Ureter (tissue), 1 donor: ENCODE data around the gene HBE1. TPM values are rescaled to one million over a fixed set of nuclear protein-coding genes. Genes with fewer than 3 reads are reported as not detected.
"Not testable (repeated sequence)": the region's sequence is repeated elsewhere in the genome, so short reads cannot be mapped to it uniquely, and the experiment has no call there.

ENCODE experiments used
- DNase-seq: peaks from one replicate; pipeline ENCODE4 v3.0.0-alpha.2; 2020; ENCODE audit warnings: low spot score
- total RNA-seq: library from RNA; stranded (reverse); gene quantifications from one replicate; pipeline ENCODE4 v1.2.4, GENCODE V29; 2023
- donor health status: DM: yes; HTN: yes; CAD: no.

Gene HBE1
- total RNA-seq, 1 donor from 2014 or later: not detected

GRCh38 chr11:5285703-5286340, 16.1 kb upstream of the HBE1 start:
- DNase-seq: no peak

DNA sequence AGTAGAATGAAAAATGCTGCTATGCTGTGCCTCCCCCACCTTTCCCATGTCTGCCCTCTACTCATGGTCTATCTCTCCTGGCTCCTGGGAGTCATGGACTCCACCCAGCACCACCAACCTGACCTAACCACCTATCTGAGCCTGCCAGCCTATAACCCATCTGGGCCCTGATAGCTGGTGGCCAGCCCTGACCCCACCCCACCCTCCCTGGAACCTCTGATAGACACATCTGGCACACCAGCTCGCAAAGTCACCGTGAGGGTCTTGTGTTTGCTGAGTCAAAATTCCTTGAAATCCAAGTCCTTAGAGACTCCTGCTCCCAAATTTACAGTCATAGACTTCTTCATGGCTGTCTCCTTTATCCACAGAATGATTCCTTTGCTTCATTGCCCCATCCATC, 14.9 kb upstream of the HBE1 start:
- DNase-seq: no peak

- DNase-seq: no peak
Observed at GRCh38 chr11:5283882-5284281, 14.1 kb upstream of the HBE1 start.

DNA sequence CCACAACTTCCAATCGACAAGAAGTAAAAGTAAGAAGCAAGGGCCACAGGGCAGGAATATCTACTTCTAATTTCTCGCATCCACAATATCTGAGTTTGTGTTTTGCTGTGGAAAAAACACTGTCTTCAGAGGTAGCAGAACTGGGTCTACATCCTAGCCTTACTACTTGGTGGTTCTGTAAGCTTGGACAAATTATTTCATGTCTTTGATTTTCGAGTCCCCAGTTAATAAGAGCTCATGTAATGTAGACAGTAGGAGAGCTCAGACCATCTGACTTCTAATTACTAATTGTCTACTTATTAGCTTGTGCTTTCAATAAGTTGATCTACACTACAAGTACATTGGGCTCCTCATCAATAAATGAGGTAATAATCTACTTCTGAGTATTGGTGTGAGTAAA, 13.3 kb upstream of the HBE1 start:
- DNase-seq: no peak

- no peak for DNase-seq
Observed at GRCh38 chr11:5282628-5283027, 12.9 kb upstream of the HBE1 start.

DNA sequence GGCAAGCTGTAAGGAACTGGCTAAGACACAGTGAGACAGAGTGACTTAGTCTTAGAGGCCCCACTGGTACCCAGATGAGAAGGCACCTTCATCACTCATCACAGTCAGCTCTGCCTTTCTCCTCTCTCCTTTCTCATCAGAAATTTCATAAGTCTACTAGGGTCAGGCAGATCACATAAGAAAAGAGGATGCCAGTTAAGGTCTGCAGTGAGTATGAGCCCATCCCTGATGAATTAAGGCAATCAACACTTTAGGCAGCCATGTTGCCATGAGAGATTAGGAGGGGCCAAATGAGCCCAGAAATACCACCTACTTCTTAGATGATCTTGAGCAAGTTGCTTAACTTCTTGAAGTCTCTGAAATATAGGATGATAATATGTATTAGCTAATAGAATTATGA, 11.9 kb upstream of the HBE1 start:
- no peak for DNase-seq

GRCh38 chr11:5280582-5281102, 10.9 kb upstream of the HBE1 start:
- DNase-seq: no peak

DNA sequence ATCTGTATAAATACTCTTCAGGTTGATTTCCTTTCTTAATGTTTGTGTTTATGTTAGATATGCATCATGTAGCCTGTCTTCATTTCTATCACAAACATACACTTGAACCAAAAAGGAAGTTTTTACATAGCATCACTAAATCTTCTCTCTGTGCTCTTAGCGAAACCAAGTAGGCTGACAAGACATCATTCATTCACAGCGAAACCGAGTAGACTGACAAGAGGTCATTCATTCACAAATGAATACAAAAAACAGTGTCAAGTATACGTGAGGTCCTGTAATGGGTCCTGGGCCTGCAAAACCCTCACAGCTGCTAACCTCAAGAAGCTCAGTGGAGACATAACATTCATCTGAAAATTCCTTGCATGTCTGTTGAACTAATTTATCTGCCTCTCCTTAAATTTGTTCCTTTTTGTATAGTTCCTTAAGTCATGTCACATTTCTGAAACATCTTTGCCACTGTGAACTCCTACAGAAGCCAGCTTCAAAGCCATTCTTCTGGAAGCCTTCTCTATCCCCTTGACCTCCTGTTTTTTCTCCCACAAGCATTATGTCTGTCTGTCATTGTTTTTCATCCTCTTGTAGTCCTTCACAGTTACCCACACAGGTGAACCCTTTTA, 9.8 kb upstream of the HBE1 start:
- DNase-seq: no peak

DNA sequence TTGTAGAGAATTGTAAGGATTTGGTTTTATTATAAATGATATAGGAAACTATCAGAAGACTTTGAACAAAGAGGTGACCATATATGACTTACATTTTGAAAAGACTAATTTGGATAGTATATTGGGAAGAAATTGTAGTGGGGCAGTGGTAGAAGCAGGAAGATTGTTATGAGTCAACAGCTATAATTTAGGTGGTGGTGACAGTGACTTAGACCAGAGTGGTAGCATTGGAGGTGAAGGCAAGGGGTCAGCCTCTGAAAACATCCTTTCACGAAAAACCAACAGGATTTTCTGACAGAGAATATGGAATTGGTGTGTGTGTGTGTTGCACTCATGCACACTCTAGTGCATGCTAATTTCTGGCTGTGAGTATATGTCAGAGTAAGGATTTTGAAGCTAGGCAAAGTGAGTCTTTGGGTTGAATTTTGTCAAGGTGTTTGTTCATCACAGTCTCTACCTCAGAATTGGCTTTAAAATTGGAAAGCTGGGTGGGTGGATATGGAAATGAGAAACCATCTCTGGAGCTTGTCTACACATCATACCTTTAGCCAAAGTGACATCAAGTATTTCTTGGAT, 8.2 kb upstream of the HBE1 start:
- DNase-seq: no peak

- DNase-seq: no peak
Observed at GRCh38 chr11:5276697-5277096, 7.0 kb upstream of the HBE1 start.

- DNase-seq: no peak
Observed at GRCh38 chr11:5275369-5276110, 5.8 kb upstream of the HBE1 start.

GRCh38 chr11:5274395-5274794, 4.7 kb upstream of the HBE1 start:
- DNase-seq: no peak

- no peak for DNase-seq
Observed at GRCh38 chr11:5272395-5273017, 2.8 kb upstream of the HBE1 start.

DNA sequence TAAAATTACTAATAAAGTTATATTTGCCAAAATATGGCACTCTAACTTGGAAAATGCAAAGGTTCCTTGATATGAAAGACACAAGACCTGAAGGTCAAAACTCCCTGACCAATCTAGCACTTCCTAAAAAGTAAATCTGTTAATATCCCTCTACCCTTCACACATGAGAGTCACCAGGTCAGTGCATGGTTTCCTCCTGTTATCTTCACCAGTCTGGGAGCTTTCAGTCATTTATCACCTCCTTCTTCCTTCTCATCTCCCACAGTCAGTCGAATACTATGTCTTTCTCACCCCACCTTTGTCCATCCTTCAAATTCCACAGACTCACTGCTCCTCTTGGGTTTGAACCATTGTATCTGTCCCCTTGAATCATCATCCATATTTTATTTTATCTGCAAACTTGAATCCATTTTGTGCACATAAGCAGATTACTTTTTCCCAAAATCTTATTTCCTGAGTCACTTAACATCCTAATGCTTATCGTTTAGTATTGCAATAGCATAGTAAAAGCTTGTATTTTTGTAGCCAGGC, 2.6 kb downstream of the HBE1 start:
- DNase-seq: no peak

DNA sequence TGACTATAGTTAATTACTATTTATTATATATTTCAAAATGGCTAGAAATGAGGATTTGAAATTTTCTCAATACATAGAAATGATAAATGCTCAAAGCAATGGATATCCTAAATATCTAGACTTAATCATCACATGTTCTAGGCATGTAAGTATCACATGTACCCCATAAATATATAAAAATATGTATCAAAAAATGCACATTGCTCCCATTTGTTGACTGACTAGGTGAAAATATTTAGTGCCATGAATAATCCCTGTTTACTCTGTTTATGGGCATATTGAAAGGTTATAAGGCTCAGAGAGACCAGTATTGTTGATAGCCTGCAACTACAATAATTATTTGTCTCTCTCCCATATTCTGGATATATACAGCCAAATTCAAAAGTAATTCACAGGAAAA, 3.1 kb downstream of the HBE1 start:
- DNase-seq: no peak

DNA sequence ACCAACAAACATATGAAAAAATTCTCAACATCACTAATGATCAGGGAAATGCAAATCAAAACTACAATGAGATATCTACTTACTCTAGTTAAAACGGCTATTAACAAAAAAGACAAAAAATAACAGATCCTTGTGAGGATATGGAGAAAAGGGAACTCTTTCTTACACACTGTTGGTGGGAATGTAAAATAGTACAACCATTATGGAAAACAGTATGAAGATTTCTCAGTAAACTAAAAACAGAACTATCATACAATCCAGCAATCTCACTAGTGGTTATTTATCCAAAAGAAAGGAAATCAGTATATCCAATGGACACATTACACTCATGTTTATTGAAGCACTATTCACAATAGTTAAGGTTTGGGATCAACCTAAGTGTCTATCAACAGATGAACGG, 3.9 kb downstream of the HBE1 start:
- DNase-seq: no peak

- DNase-seq: no peak
Observed at GRCh38 chr11:5258543-5259262, 11.0 kb downstream of the HBE1 start.

DNA sequence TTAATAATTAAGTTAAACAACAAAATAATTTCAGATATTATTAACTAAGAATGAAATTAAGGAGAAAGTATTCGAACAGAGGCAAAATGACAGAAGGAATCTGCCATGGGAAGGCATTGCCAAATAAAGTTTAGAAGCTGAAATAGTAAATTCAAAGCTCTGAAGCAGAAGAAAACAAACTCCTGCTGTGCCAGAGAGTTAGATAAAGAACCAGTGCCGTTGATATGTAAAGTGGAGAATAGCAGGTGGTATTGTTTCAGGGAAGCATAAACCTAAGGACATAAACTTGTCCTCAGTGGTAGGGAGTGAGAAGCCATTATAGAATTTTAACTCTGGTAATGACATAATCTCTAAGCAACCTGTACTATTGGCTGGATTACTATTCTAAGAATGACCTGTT, 12.4 kb downstream of the HBE1 start:
- no peak for DNase-seq

- not testable (repeated sequence) for DNase-seq
Observed at GRCh38 chr11:5254646-5255413, 14.9 kb downstream of the HBE1 start, which contains the start of gene HBG2. TSS of gene HBG2 (minus strand) at chr11:5254781. CDS start at chr11:5254728, 53 bp downstream.

DNA sequence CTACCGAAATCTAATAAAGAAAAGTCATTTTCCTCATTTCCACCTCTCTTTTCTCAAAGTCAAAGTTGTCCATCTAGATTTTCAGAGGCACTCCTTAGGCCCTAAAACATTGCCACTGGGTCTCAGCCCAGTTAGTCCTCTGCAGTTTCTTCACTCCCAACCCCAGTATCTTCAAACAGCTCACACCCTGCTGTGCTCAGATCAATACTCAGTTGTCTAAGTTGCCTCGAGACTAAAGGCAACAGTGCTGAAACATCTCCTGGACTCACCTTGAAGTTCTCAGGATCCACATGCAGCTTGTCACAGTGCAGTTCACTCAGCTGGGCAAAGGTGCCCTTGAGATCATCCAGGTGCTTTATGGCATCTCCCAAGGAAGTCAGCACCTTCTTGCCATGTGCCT, 15.7 kb downstream of the HBE1 start:
- not testable (repeated sequence) for DNase-seq
